C4-2B (cell line): ENCODE measurements around the gene CTIF.

ENCODE experiments used
- ZFX ChIP-seq: fragments of 450-650 bp; IDR thresholded peaks from 2 replicates; pipeline ENCODE4 v1.6.1; 2017
- TF ChIP-seq, protein P1 (sequence below): fragments of 450-650 bp; conservative IDR thresholded peaks from 2 replicates; pipeline ENCODE4 v1.5.1; 2017; ENCODE audit warnings: mild to moderate bottlenecking

DNA sequence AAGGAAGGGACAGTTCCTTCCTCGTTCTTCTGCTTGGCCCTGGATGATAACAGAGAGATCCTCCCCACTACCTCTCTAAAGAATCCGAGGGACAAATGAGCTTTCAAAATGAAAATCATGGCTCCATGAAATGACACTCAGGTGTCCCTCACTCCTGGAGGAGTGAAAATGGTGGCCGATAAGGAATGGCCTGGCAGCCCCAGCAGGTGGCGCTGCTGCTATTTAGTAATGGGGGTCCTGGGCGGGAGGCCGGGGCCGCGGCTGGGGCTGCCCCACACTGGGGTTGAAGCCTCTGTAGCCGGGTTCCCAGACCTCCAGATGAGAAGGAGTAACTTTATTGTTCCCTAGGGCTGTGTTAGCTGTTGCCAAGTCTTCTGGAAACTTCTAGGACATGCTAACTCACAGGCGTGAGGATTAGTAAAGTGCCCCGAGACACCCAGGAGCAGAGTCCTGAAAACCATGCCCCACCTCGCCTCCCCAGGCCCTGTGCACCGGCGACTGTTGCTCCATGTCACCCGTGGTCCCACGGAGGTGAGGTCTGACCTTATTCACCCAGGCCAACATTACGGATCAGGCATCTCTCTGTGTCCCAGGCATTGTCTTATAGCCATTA lies 138.0 kb downstream of the CTIF start:
- TF ChIP-seq, protein P1, sequence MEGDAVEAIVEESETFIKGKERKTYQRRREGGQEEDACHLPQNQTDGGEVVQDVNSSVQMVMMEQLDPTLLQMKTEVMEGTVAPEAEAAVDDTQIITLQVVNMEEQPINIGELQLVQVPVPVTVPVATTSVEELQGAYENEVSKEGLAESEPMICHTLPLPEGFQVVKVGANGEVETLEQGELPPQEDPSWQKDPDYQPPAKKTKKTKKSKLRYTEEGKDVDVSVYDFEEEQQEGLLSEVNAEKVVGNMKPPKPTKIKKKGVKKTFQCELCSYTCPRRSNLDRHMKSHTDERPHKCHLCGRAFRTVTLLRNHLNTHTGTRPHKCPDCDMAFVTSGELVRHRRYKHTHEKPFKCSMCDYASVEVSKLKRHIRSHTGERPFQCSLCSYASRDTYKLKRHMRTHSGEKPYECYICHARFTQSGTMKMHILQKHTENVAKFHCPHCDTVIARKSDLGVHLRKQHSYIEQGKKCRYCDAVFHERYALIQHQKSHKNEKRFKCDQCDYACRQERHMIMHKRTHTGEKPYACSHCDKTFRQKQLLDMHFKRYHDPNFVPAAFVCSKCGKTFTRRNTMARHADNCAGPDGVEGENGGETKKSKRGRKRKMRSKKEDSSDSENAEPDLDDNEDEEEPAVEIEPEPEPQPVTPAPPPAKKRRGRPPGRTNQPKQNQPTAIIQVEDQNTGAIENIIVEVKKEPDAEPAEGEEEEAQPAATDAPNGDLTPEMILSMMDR = peak; percentile 83
- no peak for TF ChIP-seq ZFX
